ENCODE measurements around the gene HDAC1. TPM values are rescaled to one million over a fixed set of nuclear protein-coding genes. Genes with fewer than 3 reads are reported as not detected.

The HDAC1 gene
- polyA plus RNA-seq, 3 donors = 73.8 to 95.0 (median 88.7) TPM

DNA sequence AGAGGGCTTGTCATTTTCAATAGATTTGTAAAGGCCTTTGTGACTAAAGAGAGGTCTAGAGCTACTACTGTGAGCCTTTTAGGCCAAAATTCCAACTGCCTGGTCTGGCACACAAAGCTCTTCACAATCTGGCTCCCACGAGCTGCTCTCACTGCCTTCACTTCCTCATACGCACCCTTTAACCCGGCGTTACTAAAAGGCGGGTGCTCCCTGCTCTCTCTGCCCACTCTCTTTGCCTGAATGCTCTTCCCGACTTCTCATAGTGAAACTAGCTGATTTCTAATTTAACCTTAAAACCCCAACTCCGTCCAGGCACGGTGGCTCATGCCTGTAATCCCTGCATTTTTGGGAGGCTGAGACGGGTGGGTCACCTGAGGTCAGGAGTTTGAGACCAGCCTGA lies 88.2 kb downstream of the HDAC1 start:
- Histone ChIP-seq H4K20me1 (ENCODE audit: insufficient read depth, low read length) (no peaks in the 10 kb centered on the region), H3K36me3 (replicated peaks in 1 of 2; ENCODE audit: control insufficient read depth in 1 of 2, insufficient read depth in 2 of 2, low read length in 2 of 2) (peaks cover 95 to 100% of the 10 kb centered on the region in 2 donors), H3K27ac (ENCODE audit: low read depth in 1 of 2, low read length in 2 of 2) (no peak overlapping the region), H2AFZ (ENCODE audit: insufficient read depth, low read depth, low read length, poor library complexity, severe bottlenecking) (no peak overlapping the region), H3K79me2 (ENCODE audit: insufficient read depth, low read length) (no peaks in the 10 kb centered on the region), H3K9ac (ENCODE audit: insufficient read depth, low read length, poor library complexity, severe bottlenecking) (no peak overlapping the region), H3K27me3 (ENCODE audit: control insufficient read depth in 2 of 2, insufficient read depth in 2 of 2, low read length in 2 of 2) (no peaks in the 10 kb centered on the region), H3K9me3 (replicated peaks in 1 of 2; ENCODE audit: control insufficient read depth in 1 of 2, insufficient read depth in 1 of 2, low read length in 2 of 2) (no peaks in the 10 kb centered on the region), H3K4me1 (ENCODE audit: control insufficient read depth in 1 of 2, insufficient read depth in 2 of 2, low read length in 2 of 2) (no peaks in the 10 kb centered on the region), H3K4me3 (replicated peaks in 1 of 3; ENCODE audit: low read depth in 2 of 3, low read length in 3 of 3) (no peak overlapping the region), H3K4me2 (replicated peaks; ENCODE audit: extremely low read depth, low read length, poor library complexity, severe bottlenecking) (no peak overlapping the region)
- WGBS (ENCODE audit: insufficient coverage) = 91% methylated on average over 8 of the region's 9 CpGs
- H3K9me3 Mint-ChIP-seq = no peaks in the 10 kb centered on the region
- H3K27ac Mint-ChIP-seq = no peak overlapping the region
- intact Hi-C loops (cut with micrococcal nuclease) = no loop called here
- TF ChIP-seq, protein P1, sequence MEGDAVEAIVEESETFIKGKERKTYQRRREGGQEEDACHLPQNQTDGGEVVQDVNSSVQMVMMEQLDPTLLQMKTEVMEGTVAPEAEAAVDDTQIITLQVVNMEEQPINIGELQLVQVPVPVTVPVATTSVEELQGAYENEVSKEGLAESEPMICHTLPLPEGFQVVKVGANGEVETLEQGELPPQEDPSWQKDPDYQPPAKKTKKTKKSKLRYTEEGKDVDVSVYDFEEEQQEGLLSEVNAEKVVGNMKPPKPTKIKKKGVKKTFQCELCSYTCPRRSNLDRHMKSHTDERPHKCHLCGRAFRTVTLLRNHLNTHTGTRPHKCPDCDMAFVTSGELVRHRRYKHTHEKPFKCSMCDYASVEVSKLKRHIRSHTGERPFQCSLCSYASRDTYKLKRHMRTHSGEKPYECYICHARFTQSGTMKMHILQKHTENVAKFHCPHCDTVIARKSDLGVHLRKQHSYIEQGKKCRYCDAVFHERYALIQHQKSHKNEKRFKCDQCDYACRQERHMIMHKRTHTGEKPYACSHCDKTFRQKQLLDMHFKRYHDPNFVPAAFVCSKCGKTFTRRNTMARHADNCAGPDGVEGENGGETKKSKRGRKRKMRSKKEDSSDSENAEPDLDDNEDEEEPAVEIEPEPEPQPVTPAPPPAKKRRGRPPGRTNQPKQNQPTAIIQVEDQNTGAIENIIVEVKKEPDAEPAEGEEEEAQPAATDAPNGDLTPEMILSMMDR (IDR thresholded peaks at IDR 0.05) = no peak
- no peak for DNase-seq
- H3K4me1 Mint-ChIP-seq = no peaks in the 10 kb centered on the region
- H3K36me3 Mint-ChIP-seq = peaks cover 92 to 99% of the 10 kb centered on the region in 2 donors
- peaks cover 0 to 6% (median 0%) of the 10 kb centered on the region in 3 donors for H3K27me3 Mint-ChIP-seq (ENCODE audit: low read depth in 3 of 3)
- H3K4me3 Mint-ChIP-seq = peak overlapping the region in 1 of 2 donors; percentile 21

Small RNAs within 50 kb of the gene (small RNA-seq; reads per million reads assigned to genes)
- gene RF00017 (ENCODE audit: insufficient read length, low read depth) = not detected
- not detected for gene RF00019 (ENCODE audit: insufficient read length, low read depth)

Other genes with a start within 250 kb of the HDAC1 start
- gene TMEM39B, start 219.1 kb upstream of the HDAC1 start, polyA plus RNA-seq = 10 to 100 TPM in 1 of 3 donors, 1 to 10 TPM in 2; 3.3 to 30.6 (median 3.4) TPM
- 10 to 100 TPM; 11.0 to 26.7 (median 20.2) TPM for gene KPNA6, start 184.0 kb upstream of the HDAC1 start, polyA plus RNA-seq
- 10 to 100 TPM; 12.3 to 15.3 (median 14.4) TPM for gene TXLNA, start 112.4 kb upstream of the HDAC1 start, polyA plus RNA-seq
- gene CCDC28B, start 91.5 kb upstream of the HDAC1 start, polyA plus RNA-seq = 1 to 10 TPM; 2.5 to 5.6 (median 3.7) TPM
- gene IQCC, start 86.4 kb upstream of the HDAC1 start, polyA plus RNA-seq = under 1 TPM; 0.18 to 0.31 (median 0.28) TPM
- not detected for gene DCDC2B, start 83.0 kb upstream of the HDAC1 start, polyA plus RNA-seq
- 10 to 100 TPM; 12.8 to 22.0 (median 14.5) TPM for gene TMEM234, start 69.7 kb upstream of the HDAC1 start, polyA plus RNA-seq
- 100 to 1,000 TPM; 126 to 162 (median 151) TPM for gene EIF3I, start 69.7 kb upstream of the HDAC1 start, polyA plus RNA-seq
- gene FAM167B, start 44.9 kb upstream of the HDAC1 start, polyA plus RNA-seq = not detected
- 1 to 10 TPM in 2 of 3 donors, under 1 TPM in 1; 0.15 to 2.2 (median 1.7) TPM for gene LCK, start 40.8 kb upstream of the HDAC1 start, polyA plus RNA-seq
- 100 to 1,000 TPM in 1 of 3 donors, 10 to 100 TPM in 2; 13.9 to 150 (median 40.3) TPM for gene MARCKSL1, start 44.1 kb downstream of the HDAC1 start, polyA plus RNA-seq
- gene FAM229A, start 70.4 kb downstream of the HDAC1 start, polyA plus RNA-seq = 10 to 100 TPM in 1 of 3 donors, not detected in 2; 19.9 TPM
- gene TSSK3, start 70.5 kb downstream of the HDAC1 start, polyA plus RNA-seq = 1 to 10 TPM in 1 of 3 donors, under 1 TPM in 2; 0.35 to 1.1 (median 0.65) TPM
- gene BSDC1, start 102.4 kb downstream of the HDAC1 start, polyA plus RNA-seq = 10 to 100 TPM; 19.0 to 42.4 (median 23.7) TPM
- not detected for gene ZBTB8B, start 173.0 kb downstream of the HDAC1 start, polyA plus RNA-seq
- gene ZBTB8A, start 247.3 kb downstream of the HDAC1 start, polyA plus RNA-seq = under 1 TPM in 1 of 3 donors, not detected in 2; 0.08 TPM

Measured in CD14-positive monocyte (primary cell).